ENCODE results near the gene SLC35F1. TPM values are rescaled to one million over a fixed set of nuclear protein-coding genes. Genes with fewer than 3 reads are reported as not detected.
A peak's percentile ranks its signal among the peaks of the same experiment; 100 is the strongest.

SLC35F1 gene
- total and polyA plus RNA-seq, 4 donors, result 0.01 to 0.09 (median 0.08) TPM; not detected in 1

GRCh38 chr6:118295336-118295735, 388.3 kb downstream of the SLC35F1 start:
- Histone ChIP-seq H3K36me3 (ENCODE audit: control insufficient read depth in 4 of 4, insufficient read depth in 3 of 4, low read depth in 1 of 4, low read length in 3 of 4) (no peaks in the 10 kb centered on the region), H3K9ac (ENCODE audit: low read depth in 1 of 2, low read length in 2 of 2) (no peak overlapping the region), H3K27me3 (ENCODE audit: control insufficient read depth in 4 of 4, insufficient read depth in 4 of 4, low read length in 3 of 4) (no peaks in the 10 kb centered on the region), H3K4me1 (ENCODE audit: control insufficient read depth in 4 of 4, insufficient read depth in 4 of 4, low read length in 3 of 4) (peaks cover 0 to 10% (median 0%) of the 10 kb centered on the region in 4 donors), H3K9me3 (ENCODE audit: control insufficient read depth in 4 of 4, low read length in 3 of 4) (no peaks in the 10 kb centered on the region), H3K27ac (ENCODE audit: low read depth in 1 of 2, low read length in 2 of 2) (peak overlapping the region in 1 of 2 donors; percentile 94), H3K4me3 (ENCODE audit: low read depth in 1 of 3, low read length in 3 of 3) (no peak overlapping the region)
- TF ChIP-seq YY1 (IDR thresholded peaks at IDR 0.05) (no peak), REST (IDR thresholded peaks at IDR 0.05) (no peak), RXRA (IDR thresholded peaks at IDR 0.05) (no peak), HNF4G (IDR thresholded peaks at IDR 0.05) (no peak), NR2F2 (IDR thresholded peaks at IDR 0.05) (no peak), JUND (IDR thresholded peaks at IDR 0.05) (no peak), ZBTB33 (IDR thresholded peaks at IDR 0.05) (no peak), TAF1 (conservative IDR thresholded peaks at IDR 0.05) (no peak), EGR1 (IDR thresholded peaks at IDR 0.05; ENCODE audit: low read depth in 2 of 2) (no peak), ATF3 (IDR thresholded peaks at IDR 0.05) (no peak), SP1 (IDR thresholded peaks at IDR 0.05) (no peak), FOXA1 (IDR thresholded peaks at IDR 0.05) (no peak), GABPA (IDR thresholded peaks at IDR 0.05 in 1 of 2, conservative IDR thresholded peaks at IDR 0.05 in 1 of 2) (no peak), FOXA2 (IDR thresholded peaks at IDR 0.05) (no peak), MAX (IDR thresholded peaks at IDR 0.05) (no peak), HNF4A (conservative IDR thresholded peaks at IDR 0.05) (no peak), CTCF (IDR thresholded peaks at IDR 0.05; ENCODE audit: low read depth, low read length, missing input control) (no peak)
- DNase-seq (ENCODE audit: low spot score), result no peak

All from liver (tissue), 9 donors.